GM11168 (cell line): ENCODE measurements around the gene IL13RA1.

Experiments used
- in situ Hi-C: fragments of 300-500 bp; cut with MboI; formaldehyde crosslinking; loops from one replicate; pipeline ENCODE4 v1.12.0; 2022; ENCODE audit warnings: low sequenced_read_pairs; ENCODE audit not compliant: unreplicated experiment

The IL13RA1 gene

GRCh38 chrX:118770133-118770760 lies 42.8 kb downstream of the IL13RA1 start:
- in situ Hi-C loops = no loop called here

- in situ Hi-C loops = no loop called here
Observed at GRCh38 chrX:118772051-118772450, 44.6 kb downstream of the IL13RA1 start.

DNA sequence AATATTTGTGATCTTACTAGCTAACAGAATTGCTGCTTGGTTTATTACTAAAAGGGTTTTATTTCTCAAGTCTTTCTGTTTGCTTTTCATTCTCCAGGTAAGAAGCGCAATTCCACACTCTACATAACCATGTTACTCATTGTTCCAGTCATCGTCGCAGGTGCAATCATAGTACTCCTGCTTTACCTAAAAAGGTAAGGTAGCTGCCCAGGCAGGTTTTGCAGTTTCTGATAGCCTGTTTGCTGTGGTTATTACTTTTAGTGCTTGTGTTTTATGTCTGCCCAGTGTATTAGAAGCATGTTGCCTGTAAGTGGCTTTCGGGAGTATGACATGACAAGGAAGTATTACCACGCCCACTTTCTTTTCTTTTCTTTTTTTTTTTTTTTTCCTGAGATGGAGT lies 46.4 kb downstream of the IL13RA1 start:
- in situ Hi-C loops = no loop called here

- in situ Hi-C loops = no loop called here
Observed at GRCh38 chrX:118779581-118779980, 52.2 kb downstream of the IL13RA1 start.

DNA sequence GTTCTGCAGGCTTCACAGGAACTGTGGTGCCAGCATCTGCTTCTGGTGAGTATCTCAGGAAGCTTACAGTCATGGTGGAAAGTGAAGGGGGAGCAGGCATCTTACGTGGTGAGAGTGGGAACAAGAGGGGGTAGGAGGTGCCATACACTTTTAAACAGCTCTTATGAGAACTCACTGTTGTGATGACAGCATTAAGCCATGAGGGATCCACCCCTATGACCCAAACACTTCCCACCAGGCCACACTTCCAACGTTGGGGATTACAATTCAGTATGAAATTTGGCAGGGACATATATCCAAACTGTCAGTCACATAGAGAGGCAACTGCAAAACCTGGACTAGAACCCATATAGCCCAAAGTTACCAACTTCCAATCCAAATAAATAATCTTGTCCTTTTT lies 53.1 kb downstream of the IL13RA1 start:
- in situ Hi-C loops = no loop called here

GRCh38 chrX:118780911-118781310 lies 53.5 kb downstream of the IL13RA1 start:
- in situ Hi-C loops = no loop called here

- in situ Hi-C loops = no loop called here
Observed at GRCh38 chrX:118795528-118796280, 68.3 kb downstream of the IL13RA1 start.

DNA sequence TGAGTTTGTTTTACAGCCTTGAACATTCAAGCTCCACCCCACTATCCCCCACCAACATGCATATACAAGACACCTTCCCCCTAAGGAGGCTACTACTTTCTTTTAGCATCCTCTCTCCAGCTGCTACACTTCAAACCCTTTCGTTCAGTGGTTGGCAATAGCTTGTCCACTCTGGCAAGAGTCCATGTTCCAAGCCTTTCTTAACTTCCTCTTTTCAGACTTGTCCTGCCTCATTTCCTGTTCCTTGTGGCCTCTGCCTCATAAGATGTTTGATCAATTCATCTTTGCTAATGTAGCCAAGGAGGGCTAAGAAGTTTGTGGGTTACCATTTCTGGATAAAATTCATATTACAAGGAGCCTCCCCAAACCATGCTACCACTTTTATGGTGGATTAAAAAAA lies 75.5 kb downstream of the IL13RA1 start:
- in situ Hi-C loops = loop anchor here (25.0 kb wide), 1 partner anchor 166 kb away; no protein-coding TSS in a partner anchor

DNA sequence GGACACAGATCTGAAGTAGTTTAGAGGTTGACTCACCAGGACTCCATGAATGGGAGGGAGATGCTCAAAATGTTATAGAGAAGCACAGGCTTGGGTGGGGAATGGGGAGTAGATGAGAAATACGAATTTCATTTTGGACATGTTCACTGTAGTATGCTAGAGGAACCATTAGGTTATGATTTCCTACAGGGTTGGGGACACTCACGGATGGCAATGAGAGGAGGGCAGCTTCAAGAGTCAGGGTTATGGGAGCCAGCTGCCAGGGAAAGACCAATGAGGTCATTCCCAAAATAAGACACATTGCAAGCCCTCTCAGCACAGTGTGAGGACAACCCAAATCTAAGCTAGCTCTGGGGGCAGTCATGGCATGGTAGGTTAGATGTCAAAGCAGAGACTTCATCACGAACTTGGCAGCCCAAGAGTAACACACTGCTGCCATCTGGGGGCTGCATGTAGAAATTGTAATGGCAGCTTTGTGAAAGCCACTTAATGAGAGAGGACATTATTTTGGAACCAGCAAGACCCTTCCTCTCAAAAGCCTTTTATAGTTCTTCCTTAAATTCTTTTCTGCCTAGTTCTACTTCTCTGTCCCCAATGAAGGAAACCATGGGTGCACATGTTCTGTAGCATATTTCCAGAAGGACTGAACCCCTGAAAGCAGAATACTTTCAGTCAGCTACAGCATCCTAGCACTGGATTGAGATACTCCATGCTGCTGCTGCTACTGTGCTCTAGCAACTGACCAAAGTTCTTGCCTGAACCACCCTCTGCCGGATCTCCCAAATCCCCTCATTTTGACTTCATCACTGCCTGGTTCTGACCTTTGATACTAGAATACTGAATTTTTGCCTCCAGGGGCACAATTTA lies 80.0 kb downstream of the IL13RA1 start:
- in situ Hi-C loops = loop anchor here (25.0 kb wide), 1 partner anchor 170 kb away; no protein-coding TSS in a partner anchor

GRCh38 chrX:118817257-118817656 lies 89.9 kb downstream of the IL13RA1 start:
- in situ Hi-C loops = loop anchor here (25.0 kb wide), 1 partner anchor 180 kb away; no protein-coding TSS in a partner anchor

- in situ Hi-C loops = loop anchor here (25.0 kb wide), 1 partner anchor 186 kb away; no protein-coding TSS in a partner anchor
Observed at GRCh38 chrX:118823263-118824172, 96.1 kb downstream of the IL13RA1 start, which contains the start of gene ZCCHC12. TSS of gene ZCCHC12 (plus strand) at chrX:118823824. CDS start at chrX:118825245, 1,421 bp downstream.

DNA sequence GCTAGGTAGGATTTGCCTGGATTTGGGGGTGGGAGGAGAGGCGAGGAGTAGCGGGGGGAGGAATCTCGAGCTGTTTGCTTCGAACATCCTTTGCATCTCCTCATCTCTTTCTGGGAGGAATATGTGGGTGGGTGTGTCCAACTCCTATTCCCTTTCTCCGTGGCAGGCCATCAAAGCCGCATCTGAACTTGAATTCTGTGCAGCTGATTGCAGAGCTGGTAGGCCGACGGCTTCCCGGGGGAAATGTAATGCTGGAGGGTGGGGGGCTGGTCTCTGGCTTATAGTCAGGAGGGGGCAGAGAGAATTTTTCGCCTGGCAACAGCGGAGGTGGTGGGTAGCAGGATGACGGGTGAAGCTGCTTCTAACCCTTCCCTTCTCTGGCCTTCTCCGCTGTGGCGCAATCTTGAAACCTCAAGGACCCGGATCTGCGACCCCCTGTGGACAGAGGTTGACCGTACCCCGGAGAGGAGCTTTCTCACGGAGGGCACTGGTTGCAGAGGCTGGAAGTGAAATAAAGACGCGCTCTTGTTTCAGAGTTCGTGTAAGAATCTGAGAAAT lies 96.8 kb downstream of the IL13RA1 start:
- in situ Hi-C loops = loop anchor here (25.0 kb wide), 1 partner anchor 187 kb away; no protein-coding TSS in a partner anchor

DNA sequence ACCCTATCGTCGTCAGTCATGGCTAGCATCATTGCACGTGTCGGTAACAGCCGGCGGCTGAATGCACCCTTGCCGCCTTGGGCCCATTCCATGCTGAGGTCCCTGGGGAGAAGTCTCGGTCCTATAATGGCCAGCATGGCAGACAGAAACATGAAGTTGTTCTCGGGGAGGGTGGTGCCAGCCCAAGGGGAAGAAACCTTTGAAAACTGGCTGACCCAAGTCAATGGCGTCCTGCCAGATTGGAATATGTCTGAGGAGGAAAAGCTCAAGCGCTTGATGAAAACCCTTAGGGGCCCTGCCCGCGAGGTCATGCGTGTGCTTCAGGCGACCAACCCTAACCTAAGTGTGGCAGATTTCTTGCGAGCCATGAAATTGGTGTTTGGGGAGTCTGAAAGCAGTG lies 97.8 kb downstream of the IL13RA1 start:
- in situ Hi-C loops = no loop called here

GRCh38 chrX:118839334-118839958 lies 112.0 kb downstream of the IL13RA1 start:
- in situ Hi-C loops = no loop called here
